ENCODE results near the gene BICRA.

GRCh38 chr19:47676811-47677210 is 67.9 kb downstream of the BICRA start:
- TF ChIP-seq, protein P1, sequence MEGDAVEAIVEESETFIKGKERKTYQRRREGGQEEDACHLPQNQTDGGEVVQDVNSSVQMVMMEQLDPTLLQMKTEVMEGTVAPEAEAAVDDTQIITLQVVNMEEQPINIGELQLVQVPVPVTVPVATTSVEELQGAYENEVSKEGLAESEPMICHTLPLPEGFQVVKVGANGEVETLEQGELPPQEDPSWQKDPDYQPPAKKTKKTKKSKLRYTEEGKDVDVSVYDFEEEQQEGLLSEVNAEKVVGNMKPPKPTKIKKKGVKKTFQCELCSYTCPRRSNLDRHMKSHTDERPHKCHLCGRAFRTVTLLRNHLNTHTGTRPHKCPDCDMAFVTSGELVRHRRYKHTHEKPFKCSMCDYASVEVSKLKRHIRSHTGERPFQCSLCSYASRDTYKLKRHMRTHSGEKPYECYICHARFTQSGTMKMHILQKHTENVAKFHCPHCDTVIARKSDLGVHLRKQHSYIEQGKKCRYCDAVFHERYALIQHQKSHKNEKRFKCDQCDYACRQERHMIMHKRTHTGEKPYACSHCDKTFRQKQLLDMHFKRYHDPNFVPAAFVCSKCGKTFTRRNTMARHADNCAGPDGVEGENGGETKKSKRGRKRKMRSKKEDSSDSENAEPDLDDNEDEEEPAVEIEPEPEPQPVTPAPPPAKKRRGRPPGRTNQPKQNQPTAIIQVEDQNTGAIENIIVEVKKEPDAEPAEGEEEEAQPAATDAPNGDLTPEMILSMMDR (IDR thresholded peaks at IDR 0.05; ENCODE audit: insufficient read depth, low read length), result no peak
- no peak for TF ChIP-seq GABPA (IDR thresholded peaks at IDR 0.05; ENCODE audit: low read depth)
- no peak for TF ChIP-seq POLR2AphosphoS5 (IDR thresholded peaks at IDR 0.05; ENCODE audit: low read depth)

Data from HL-60 (cell line).